SK-N-SH treated with all-trans-retinoic acid at 6 μM for 48 hours (cell line): Measurements from ENCODE around the gene ERVK3-1.

Experiments
- ATAC-seq: fragments of 200-7000 bp; cut with Tn5 transposase; 3 replicates; pipeline ENCODE4 v1.9.1; 2020; ENCODE audit warnings: mild to moderate bottlenecking, moderate library complexity
- ARNTL ChIP-seq: fragments of 450-650 bp; formaldehyde crosslinking; IDR thresholded peaks from 2 replicates; pipeline ENCODE4 v1.5.0; 2020; ENCODE audit warnings: low read depth, mild to moderate bottlenecking, moderate library complexity, borderline replicate concordance
- CSDC2 ChIP-seq: fragments of 250-450 bp; sonication (Bioruptor Pico); IDR thresholded peaks from 2 replicates; pipeline ENCODE4 v1.5.0; 2020; ENCODE audit warnings: mild to moderate bottlenecking, moderate library complexity
- ESRRG ChIP-seq: fragments of 250-450 bp; sonication (Bioruptor Pico); IDR thresholded peaks from 2 replicates; pipeline ENCODE4 v1.6.1; 2021; ENCODE audit warnings: mild to moderate bottlenecking
- GLIS3 ChIP-seq: fragments of 250-450 bp; sonication (Bioruptor Pico); IDR thresholded peaks from 2 replicates; pipeline ENCODE4 v1.5.0; 2020; ENCODE audit warnings: mild to moderate bottlenecking, moderate library complexity
- ISL1 ChIP-seq: fragments of 250-450 bp; sonication (Bioruptor Pico); IDR thresholded peaks from 2 replicates; pipeline ENCODE4 v2.1.2; 2022; ENCODE audit warnings: mild to moderate bottlenecking, moderate library complexity
- OSR1 ChIP-seq: fragments of 250-450 bp; sonication (Bioruptor Pico); IDR thresholded peaks from 2 replicates; pipeline ENCODE4 v1.8.0; 2022; ENCODE audit warnings: moderate library complexity, mild to moderate bottlenecking, inconsistent platforms
- PPARA ChIP-seq: fragments of 250-450 bp; sonication (Bioruptor Pico); IDR thresholded peaks from 2 replicates; pipeline ENCODE4 v1.5.0; 2020; ENCODE audit warnings: mild to moderate bottlenecking, borderline replicate concordance
- RARB ChIP-seq: fragments of 250-450 bp; sonication (Bioruptor Pico); IDR thresholded peaks from 2 replicates; pipeline ENCODE4 v1.8.0; 2021; ENCODE audit warnings: mild to moderate bottlenecking, moderate library complexity
- SNAI2 ChIP-seq: fragments of 250-450 bp; sonication (Bioruptor Pico); IDR thresholded peaks from 2 replicates; pipeline ENCODE4 v1.5.0; 2020; ENCODE audit warnings: mild to moderate bottlenecking, moderate library complexity
- TCF4 ChIP-seq: fragments of 250-450 bp; sonication (Bioruptor Pico); IDR thresholded peaks from 2 replicates; pipeline ENCODE4 v1.8.0; 2021; ENCODE audit warnings: mild to moderate bottlenecking, moderate library complexity, borderline replicate concordance
- TOX ChIP-seq: fragments of 250-450 bp; sonication (Bioruptor Pico); IDR thresholded peaks from 2 replicates; pipeline ENCODE4 v1.8.0; 2021; ENCODE audit warnings: mild to moderate bottlenecking, moderate library complexity, borderline replicate concordance
- ZC3H10 ChIP-seq: fragments of 250-450 bp; sonication (Bioruptor Pico); IDR thresholded peaks from 2 replicates; pipeline ENCODE4 v1.5.1; 2021; ENCODE audit warnings: mild to moderate bottlenecking, moderate library complexity
- ZFP3 ChIP-seq: fragments of 250-450 bp; sonication (Bioruptor Pico); IDR thresholded peaks from 2 replicates; pipeline ENCODE4 v1.5.0; 2020; ENCODE audit warnings: mild to moderate bottlenecking, moderate library complexity
- ZNF565 ChIP-seq: fragments of 450-650 bp; formaldehyde crosslinking; conservative IDR thresholded peaks from 2 replicates; pipeline ENCODE4 v1.5.0; 2020; ENCODE audit warnings: low read depth, mild to moderate bottlenecking, moderate library complexity
- ZNF70 ChIP-seq: fragments of 450-650 bp; formaldehyde crosslinking; IDR thresholded peaks from 2 replicates; pipeline ENCODE4 v1.5.0; 2020; ENCODE audit warnings: mild to moderate bottlenecking, moderate library complexity
- ZNF8 ChIP-seq: fragments of 450-650 bp; formaldehyde crosslinking; IDR thresholded peaks from 2 replicates; pipeline ENCODE4 v1.5.0; 2020; ENCODE audit warnings: mild to moderate bottlenecking, moderate library complexity
- TF ChIP-seq, protein P1 (sequence below): fragments of 250-450 bp; sonication (Bioruptor Pico); IDR thresholded peaks from 2 replicates; pipeline ENCODE4 v1.5.0; 2020; ENCODE audit warnings: mild to moderate bottlenecking, moderate library complexity
- TF ChIP-seq, protein P2 (sequence below): fragments of 250-450 bp; sonication (Bioruptor Pico); IDR thresholded peaks from 2 replicates; pipeline ENCODE4 v1.8.0; 2021; ENCODE audit warnings: low read depth, mild to moderate bottlenecking, moderate library complexity, borderline replicate concordance
- TF ChIP-seq, protein P3 (sequence below): fragments of 250-450 bp; sonication (Bioruptor Pico); IDR thresholded peaks from 2 replicates; pipeline ENCODE4 v1.5.1; 2020; ENCODE audit warnings: low read depth, mild to moderate bottlenecking, moderate library complexity
- TF ChIP-seq, protein P4 (sequence below): fragments of 250-450 bp; sonication (Bioruptor Pico); IDR thresholded peaks from 2 replicates; pipeline ENCODE4 v1.8.0; 2020; ENCODE audit warnings: mild to moderate bottlenecking, moderate library complexity, borderline replicate concordance
- TF ChIP-seq, protein P5 (sequence below): fragments of 250-450 bp; sonication (Bioruptor Pico); IDR thresholded peaks from 2 replicates; pipeline ENCODE4 v1.5.1; 2021; ENCODE audit warnings: mild to moderate bottlenecking, moderate library complexity

ERVK3-1 gene

DNA sequence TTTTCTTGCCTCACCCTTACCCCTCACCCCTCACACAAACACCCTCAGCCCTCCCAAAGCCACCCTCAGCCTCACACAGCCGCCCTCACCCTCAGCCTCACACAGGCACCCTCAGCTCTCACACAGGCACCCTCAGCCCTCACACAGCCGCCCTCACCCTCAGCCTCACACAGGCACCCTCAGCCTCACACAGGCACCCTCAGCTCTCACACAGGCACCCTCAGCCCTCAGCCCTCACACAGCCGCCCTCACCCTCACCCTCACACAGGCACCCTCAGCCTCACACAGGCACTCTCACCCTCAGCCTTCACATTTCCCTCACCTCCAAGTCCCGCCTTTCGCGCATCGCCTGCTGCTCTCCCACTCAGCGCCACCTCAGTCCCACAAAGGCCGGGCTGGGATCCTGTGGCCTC is 21.3 kb downstream of the ERVK3-1 start:
- ATAC-seq = peak; percentile 60
- no peak for TF ChIP-seq ZC3H10 (CRISPR knock-in tag)
- TF ChIP-seq TCF4 (CRISPR knock-in tag) = no peak
- no peak for TF ChIP-seq ISL1 (CRISPR knock-in tag)
- TF ChIP-seq ZFP3 (CRISPR knock-in tag) = no peak

- no peak for TF ChIP-seq ISL1 (CRISPR knock-in tag)
- TF ChIP-seq GLIS3 (CRISPR knock-in tag) = no peak
- TF ChIP-seq, protein P1, sequence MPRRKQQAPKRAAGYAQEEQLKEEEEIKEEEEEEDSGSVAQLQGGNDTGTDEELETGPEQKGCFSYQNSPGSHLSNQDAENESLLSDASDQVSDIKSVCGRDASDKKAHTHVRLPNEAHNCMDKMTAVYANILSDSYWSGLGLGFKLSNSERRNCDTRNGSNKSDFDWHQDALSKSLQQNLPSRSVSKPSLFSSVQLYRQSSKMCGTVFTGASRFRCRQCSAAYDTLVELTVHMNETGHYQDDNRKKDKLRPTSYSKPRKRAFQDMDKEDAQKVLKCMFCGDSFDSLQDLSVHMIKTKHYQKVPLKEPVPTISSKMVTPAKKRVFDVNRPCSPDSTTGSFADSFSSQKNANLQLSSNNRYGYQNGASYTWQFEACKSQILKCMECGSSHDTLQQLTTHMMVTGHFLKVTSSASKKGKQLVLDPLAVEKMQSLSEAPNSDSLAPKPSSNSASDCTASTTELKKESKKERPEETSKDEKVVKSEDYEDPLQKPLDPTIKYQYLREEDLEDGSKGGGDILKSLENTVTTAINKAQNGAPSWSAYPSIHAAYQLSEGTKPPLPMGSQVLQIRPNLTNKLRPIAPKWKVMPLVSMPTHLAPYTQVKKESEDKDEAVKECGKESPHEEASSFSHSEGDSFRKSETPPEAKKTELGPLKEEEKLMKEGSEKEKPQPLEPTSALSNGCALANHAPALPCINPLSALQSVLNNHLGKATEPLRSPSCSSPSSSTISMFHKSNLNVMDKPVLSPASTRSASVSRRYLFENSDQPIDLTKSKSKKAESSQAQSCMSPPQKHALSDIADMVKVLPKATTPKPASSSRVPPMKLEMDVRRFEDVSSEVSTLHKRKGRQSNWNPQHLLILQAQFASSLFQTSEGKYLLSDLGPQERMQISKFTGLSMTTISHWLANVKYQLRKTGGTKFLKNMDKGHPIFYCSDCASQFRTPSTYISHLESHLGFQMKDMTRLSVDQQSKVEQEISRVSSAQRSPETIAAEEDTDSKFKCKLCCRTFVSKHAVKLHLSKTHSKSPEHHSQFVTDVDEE (CRISPR knock-in tag) = peak; percentile 57; the same call in 1 of the 2 replicates
- TF ChIP-seq, protein P2, sequence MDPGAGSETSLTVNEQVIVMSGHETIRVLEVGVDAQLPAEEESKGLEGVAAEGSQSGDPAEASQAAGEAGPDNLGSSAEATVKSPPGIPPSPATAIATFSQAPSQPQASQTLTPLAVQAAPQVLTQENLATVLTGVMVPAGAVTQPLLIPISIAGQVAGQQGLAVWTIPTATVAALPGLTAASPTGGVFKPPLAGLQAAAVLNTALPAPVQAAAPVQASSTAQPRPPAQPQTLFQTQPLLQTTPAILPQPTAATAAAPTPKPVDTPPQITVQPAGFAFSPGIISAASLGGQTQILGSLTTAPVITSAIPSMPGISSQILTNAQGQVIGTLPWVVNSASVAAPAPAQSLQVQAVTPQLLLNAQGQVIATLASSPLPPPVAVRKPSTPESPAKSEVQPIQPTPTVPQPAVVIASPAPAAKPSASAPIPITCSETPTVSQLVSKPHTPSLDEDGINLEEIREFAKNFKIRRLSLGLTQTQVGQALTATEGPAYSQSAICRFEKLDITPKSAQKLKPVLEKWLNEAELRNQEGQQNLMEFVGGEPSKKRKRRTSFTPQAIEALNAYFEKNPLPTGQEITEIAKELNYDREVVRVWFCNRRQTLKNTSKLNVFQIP (CRISPR knock-in tag) = 0 out of 2 replicates have a peak, but pooled peaks have one; percentile 56
- TF ChIP-seq, protein P3, sequence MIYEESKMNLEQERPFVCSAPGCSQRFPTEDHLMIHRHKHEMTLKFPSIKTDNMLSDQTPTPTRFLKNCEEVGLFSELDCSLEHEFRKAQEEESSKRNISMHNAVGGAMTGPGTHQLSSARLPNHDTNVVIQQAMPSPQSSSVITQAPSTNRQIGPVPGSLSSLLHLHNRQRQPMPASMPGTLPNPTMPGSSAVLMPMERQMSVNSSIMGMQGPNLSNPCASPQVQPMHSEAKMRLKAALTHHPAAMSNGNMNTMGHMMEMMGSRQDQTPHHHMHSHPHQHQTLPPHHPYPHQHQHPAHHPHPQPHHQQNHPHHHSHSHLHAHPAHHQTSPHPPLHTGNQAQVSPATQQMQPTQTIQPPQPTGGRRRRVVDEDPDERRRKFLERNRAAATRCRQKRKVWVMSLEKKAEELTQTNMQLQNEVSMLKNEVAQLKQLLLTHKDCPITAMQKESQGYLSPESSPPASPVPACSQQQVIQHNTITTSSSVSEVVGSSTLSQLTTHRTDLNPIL = no peak
- 0 out of 2 replicates have a peak, but pooled peaks have one; percentile 74 for TF ChIP-seq CSDC2 (CRISPR knock-in tag)
- TF ChIP-seq, protein P4, sequence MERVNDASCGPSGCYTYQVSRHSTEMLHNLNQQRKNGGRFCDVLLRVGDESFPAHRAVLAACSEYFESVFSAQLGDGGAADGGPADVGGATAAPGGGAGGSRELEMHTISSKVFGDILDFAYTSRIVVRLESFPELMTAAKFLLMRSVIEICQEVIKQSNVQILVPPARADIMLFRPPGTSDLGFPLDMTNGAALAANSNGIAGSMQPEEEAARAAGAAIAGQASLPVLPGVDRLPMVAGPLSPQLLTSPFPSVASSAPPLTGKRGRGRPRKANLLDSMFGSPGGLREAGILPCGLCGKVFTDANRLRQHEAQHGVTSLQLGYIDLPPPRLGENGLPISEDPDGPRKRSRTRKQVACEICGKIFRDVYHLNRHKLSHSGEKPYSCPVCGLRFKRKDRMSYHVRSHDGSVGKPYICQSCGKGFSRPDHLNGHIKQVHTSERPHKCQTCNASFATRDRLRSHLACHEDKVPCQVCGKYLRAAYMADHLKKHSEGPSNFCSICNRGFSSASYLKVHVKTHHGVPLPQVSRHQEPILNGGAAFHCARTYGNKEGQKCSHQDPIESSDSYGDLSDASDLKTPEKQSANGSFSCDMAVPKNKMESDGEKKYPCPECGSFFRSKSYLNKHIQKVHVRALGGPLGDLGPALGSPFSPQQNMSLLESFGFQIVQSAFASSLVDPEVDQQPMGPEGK (CRISPR knock-in tag) = no peak
- TF ChIP-seq, protein P5, sequence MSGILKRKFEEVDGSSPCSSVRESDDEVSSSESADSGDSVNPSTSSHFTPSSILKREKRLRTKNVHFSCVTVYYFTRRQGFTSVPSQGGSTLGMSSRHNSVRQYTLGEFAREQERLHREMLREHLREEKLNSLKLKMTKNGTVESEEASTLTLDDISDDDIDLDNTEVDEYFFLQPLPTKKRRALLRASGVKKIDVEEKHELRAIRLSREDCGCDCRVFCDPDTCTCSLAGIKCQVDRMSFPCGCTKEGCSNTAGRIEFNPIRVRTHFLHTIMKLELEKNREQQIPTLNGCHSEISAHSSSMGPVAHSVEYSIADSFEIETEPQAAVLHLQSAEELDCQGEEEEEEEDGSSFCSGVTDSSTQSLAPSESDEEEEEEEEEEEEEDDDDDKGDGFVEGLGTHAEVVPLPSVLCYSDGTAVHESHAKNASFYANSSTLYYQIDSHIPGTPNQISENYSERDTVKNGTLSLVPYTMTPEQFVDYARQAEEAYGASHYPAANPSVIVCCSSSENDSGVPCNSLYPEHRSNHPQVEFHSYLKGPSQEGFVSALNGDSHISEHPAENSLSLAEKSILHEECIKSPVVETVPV (CRISPR knock-in tag) = no peak
- peak; percentile 77; the same call in 1 of the 2 replicates for TF ChIP-seq ZFP3 (CRISPR knock-in tag)
- TF ChIP-seq TCF4 (CRISPR knock-in tag) = no peak
- no peak for TF ChIP-seq TOX (CRISPR knock-in tag)
- ATAC-seq = peak; percentile 96
These were observed 21.9 kb downstream of the ERVK3-1 start, which contains the start of gene ZSCAN22 for GRCh38 chr19:58326914-58327726. TSS of gene ZSCAN22 (plus strand) at chr19:58326994. CDS start at chr19:58334803, 7,809 bp downstream.

GRCh38 chr19:58328999-58329398 is 23.8 kb downstream of the ERVK3-1 start:
- no peak for ATAC-seq
- no peak for TF ChIP-seq RARB (CRISPR knock-in tag)
- TF ChIP-seq OSR1 (CRISPR knock-in tag) = no peak
- no peak for TF ChIP-seq PPARA (CRISPR knock-in tag)
- no peak for TF ChIP-seq TCF4 (CRISPR knock-in tag)
- no peak for TF ChIP-seq GLIS3 (CRISPR knock-in tag)
- TF ChIP-seq CSDC2 (CRISPR knock-in tag) = no peak
- TF ChIP-seq ZNF70 (CRISPR knock-in tag) = no peak
- TF ChIP-seq ZC3H10 (CRISPR knock-in tag) = no peak
- TF ChIP-seq, protein P3 = no peak
- TF ChIP-seq SNAI2 (CRISPR knock-in tag) = no peak
- no peak for TF ChIP-seq ZNF565 (CRISPR knock-in tag)
- no peak for TF ChIP-seq ZNF8 (CRISPR knock-in tag)
- no peak for TF ChIP-seq ESRRG (CRISPR knock-in tag)
- TF ChIP-seq, protein P5 (CRISPR knock-in tag) = no peak
- no peak for TF ChIP-seq ARNTL (CRISPR knock-in tag)
